CD4-positive, alpha-beta T cell (primary cell): ENCODE measurements around the gene ADA. TPM values are rescaled to one million over a fixed set of nuclear protein-coding genes. Genes with fewer than 3 reads are reported as not detected.

Source experiments
- ATAC-seq: fragments of 200-7000 bp; cut with Tn5 transposase; one replicate; pipeline ENCODE4 v1.10.0; 2022; ENCODE audit warnings: mild to moderate bottlenecking; ENCODE audit not compliant: poor library complexity
- CTCF ChIA-PET: fragments of 350-600 bp; sonication (Branson Sonifier 250); formaldehyde crosslinking; loops from one replicate; lab custom pipeline; 2021; ENCODE audit warnings: antibody characterized with exemption, inconsistent platforms; lab: Charles Lee
- POLR2A ChIA-PET: fragments of 350-600 bp; sonication (Branson Sonifier 250); formaldehyde crosslinking; loops from one replicate; lab custom pipeline; 2021; ENCODE audit warnings: antibody characterized with exemption, inconsistent platforms; lab: Charles Lee
- DNase-seq, 14 experiments: peaks; one replicate each; pipeline ENCODE4 v3.0.0-alpha.2; 2013 to 2020; ENCODE audit warnings: mixed read lengths in 2 of 14
- H3K27ac ChIP-seq, 2 donors: one replicate each; pipeline versions ENCODE4 v1.5.1 to v1.7.0; 2013; ENCODE audit warnings: low read length in 2 of 2, low read depth in 1 of 2, mild to moderate bottlenecking in 1 of 2
- H3K27me3 ChIP-seq, 2 experiments: 1 replicate in 1 of 2; 2 replicates in 1 of 2; pipeline versions ENCODE4 v1.6.1 to v1.7.0; 2013; ENCODE audit warnings: low read length in 2 of 2, control low read depth in 1 of 2, mild to moderate bottlenecking in 1 of 2, moderate library complexity in 1 of 2; ENCODE audit not compliant: insufficient read depth in 2 of 2, control insufficient read depth in 1 of 2
- H3K36me3 ChIP-seq: one replicate; pipeline ENCODE4 v1.6.1; 2013; ENCODE audit warnings: low read length, control low read depth; ENCODE audit not compliant: insufficient read depth
- H3K4me1 ChIP-seq: one replicate; pipeline ENCODE4 v1.6.1; 2013; ENCODE audit warnings: low read length, control low read depth; ENCODE audit not compliant: insufficient read depth
- H3K4me3 ChIP-seq: one replicate; pipeline ENCODE4 v1.5.1; 2013; ENCODE audit warnings: mild to moderate bottlenecking, low read length, moderate library complexity
- H3K9me3 ChIP-seq, 2 experiments: 1 replicate in 1 of 2; 2 replicates in 1 of 2; pipeline versions ENCODE4 v1.6.1 to v1.7.0; 2013; ENCODE audit warnings: low read length in 2 of 2, mild to moderate bottlenecking in 2 of 2, control low read depth in 1 of 2, moderate library complexity in 1 of 2; ENCODE audit not compliant: control insufficient read depth in 1 of 2, insufficient read depth in 1 of 2
- H3K27ac Mint-ChIP-seq: one replicate; pipeline ENCODE4 v1.8.0; 2020; ENCODE audit warnings: mixed read lengths
- H3K27me3 Mint-ChIP-seq: one replicate; pipeline ENCODE4 v1.8.0; 2021; ENCODE audit warnings: mixed read lengths
- H3K36me3 Mint-ChIP-seq: one replicate; pipeline ENCODE4 v1.8.0; 2021; ENCODE audit warnings: low read depth, mixed read lengths
- H3K4me1 Mint-ChIP-seq: one replicate; pipeline ENCODE4 v1.8.0; 2021; ENCODE audit warnings: low read depth, mixed read lengths
- H3K4me3 Mint-ChIP-seq: one replicate; pipeline ENCODE4 v1.8.0; 2020; ENCODE audit warnings: mild to moderate bottlenecking, mixed read lengths
- H3K9me3 Mint-ChIP-seq: one replicate; pipeline ENCODE4 v1.8.0; 2020; ENCODE audit warnings: mixed read lengths
- intact Hi-C, 2 experiments: fragments of 100-400 bp; cut with DNase I in 1 of 2; cut with micrococcal nuclease in 1 of 2; formaldehyde crosslinking; loops; one replicate each; pipeline versions ENCODE4 v1.15.1 to v1.9.0; 2023 to 2025; cut with DNase I, micrococcal nuclease
- total RNA-seq, 174 experiments: library from RNA in 2 of 174; stranded (reverse) in 2 of 174; gene quantifications; one replicate each; pipeline ENCODE4 v1.2.3 and lab custom pipeline; 2021 to 2026
- TF ChIP-seq, protein P1 (sequence below): fragments of 200-600 bp; IDR thresholded peaks from one replicate; pipeline ENCODE4 v1.8.0; 2022; ENCODE audit warnings: antibody characterized with exemption, mild to moderate bottlenecking

Gene ADA
- total RNA-seq, 2 experiments from 2014 or later, result 31.7 to 32.8 TPM

DNA sequence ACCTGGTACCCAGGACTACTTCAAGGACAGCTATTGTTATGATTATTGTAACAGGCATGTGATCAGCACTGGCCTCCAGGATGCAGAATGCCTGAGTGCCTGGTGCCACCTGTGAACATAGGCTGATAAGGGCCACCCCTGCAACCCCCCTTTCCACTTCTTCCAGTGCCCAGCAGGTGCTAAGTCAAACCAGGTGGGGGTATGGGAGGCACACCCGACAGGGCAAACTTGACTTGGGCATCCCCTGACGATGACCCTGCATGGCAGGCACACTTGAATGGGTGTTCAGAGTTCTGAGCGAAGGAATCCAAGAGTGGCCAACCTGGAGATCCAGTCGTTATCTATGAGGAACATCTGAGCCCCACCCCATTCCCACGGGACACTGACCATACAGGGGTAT lies 3.4 kb downstream of the ADA start:
- Histone ChIP-seq H3K27me3 (no peaks in the 10 kb centered on the region), H3K4me1 (peaks cover 86% of the 10 kb centered on the region), H3K9me3 (no peaks in the 10 kb centered on the region), H3K27ac (peak overlapping the region in 1 of 2 donors; percentile 75), H3K36me3 (no peaks in the 10 kb centered on the region), H3K4me3 (no peak overlapping the region)
- Mint-ChIP-seq H3K4me1 (peaks cover 83% of the 10 kb centered on the region), H3K27me3 (no peaks in the 10 kb centered on the region), H3K9me3 (no peaks in the 10 kb centered on the region), H3K36me3 (peaks cover 12% of the 10 kb centered on the region), H3K27ac (peak overlapping the region; percentile 91), H3K4me3 (peak overlapping the region; percentile 90)
- CTCF ChIA-PET, result interaction anchor here (1.1 kb wide), 1 partner anchor 35 kb away, joined by 5 read pairs; no protein-coding TSS in a partner anchor
- TF ChIP-seq, protein P1, sequence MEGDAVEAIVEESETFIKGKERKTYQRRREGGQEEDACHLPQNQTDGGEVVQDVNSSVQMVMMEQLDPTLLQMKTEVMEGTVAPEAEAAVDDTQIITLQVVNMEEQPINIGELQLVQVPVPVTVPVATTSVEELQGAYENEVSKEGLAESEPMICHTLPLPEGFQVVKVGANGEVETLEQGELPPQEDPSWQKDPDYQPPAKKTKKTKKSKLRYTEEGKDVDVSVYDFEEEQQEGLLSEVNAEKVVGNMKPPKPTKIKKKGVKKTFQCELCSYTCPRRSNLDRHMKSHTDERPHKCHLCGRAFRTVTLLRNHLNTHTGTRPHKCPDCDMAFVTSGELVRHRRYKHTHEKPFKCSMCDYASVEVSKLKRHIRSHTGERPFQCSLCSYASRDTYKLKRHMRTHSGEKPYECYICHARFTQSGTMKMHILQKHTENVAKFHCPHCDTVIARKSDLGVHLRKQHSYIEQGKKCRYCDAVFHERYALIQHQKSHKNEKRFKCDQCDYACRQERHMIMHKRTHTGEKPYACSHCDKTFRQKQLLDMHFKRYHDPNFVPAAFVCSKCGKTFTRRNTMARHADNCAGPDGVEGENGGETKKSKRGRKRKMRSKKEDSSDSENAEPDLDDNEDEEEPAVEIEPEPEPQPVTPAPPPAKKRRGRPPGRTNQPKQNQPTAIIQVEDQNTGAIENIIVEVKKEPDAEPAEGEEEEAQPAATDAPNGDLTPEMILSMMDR, result no peak
- intact Hi-C loops, result loop anchor here in 1 of 2 experiments (5.0 kb wide), 1 partner anchor 34 kb away; no protein-coding TSS in a partner anchor
- ATAC-seq (no peak), DNase-seq (no peak)
- POLR2A ChIA-PET, result interaction anchor here (0.7 to 5.6 kb wide), 4 partner anchors 23 to 38 kb away, joined by 4 to 27 read pairs (median 16); no protein-coding TSS in a partner anchor

- H3K27ac Mint-ChIP-seq, result peak overlapping the region; percentile 91
- intact Hi-C loops, result loop anchor here in 1 of 2 experiments (5.0 kb wide), 1 partner anchor 36 kb away; no protein-coding TSS in a partner anchor
- Histone ChIP-seq H3K27me3 (no peaks in the 10 kb centered on the region), H3K9me3 (no peaks in the 10 kb centered on the region), H3K4me3 (no peak overlapping the region), H3K27ac (peak overlapping the region; percentile 71 to 75), H3K4me1 (peaks cover 96% of the 10 kb centered on the region), H3K36me3 (no peaks in the 10 kb centered on the region)
- H3K9me3 Mint-ChIP-seq, result no peaks in the 10 kb centered on the region
- H3K4me1 Mint-ChIP-seq, result peaks cover 91% of the 10 kb centered on the region
- ChIA-PET POLR2A (interaction anchor here (1.0 to 2.0 kb wide), 4 partner anchors 8 to 37 kb away, joined by 3 to 7 read pairs (median 4); no protein-coding TSS in a partner anchor), CTCF (interaction anchor here (1.2 to 5.8 kb wide), 3 partner anchors 36 to 38 kb away, joined by 3 to 21 read pairs (median 5); no protein-coding TSS in a partner anchor)
- H3K27me3 Mint-ChIP-seq, result no peaks in the 10 kb centered on the region
- DNase-seq (peak in 4 of 14 experiments; percentile 36 to 67 (median 51)), ATAC-seq (no peak)
- TF ChIP-seq, protein P1, result no peak
- H3K4me3 Mint-ChIP-seq, result peak overlapping the region; percentile 70
- H3K36me3 Mint-ChIP-seq, result peaks cover 5% of the 10 kb centered on the region
Measured at GRCh38 chr20:44646641-44647274, 4.7 kb downstream of the ADA start.

GRCh38 chr20:44646023-44646640 lies 5.4 kb downstream of the ADA start:
- peaks cover 96% of the 10 kb centered on the region for H3K4me1 Mint-ChIP-seq
- Histone ChIP-seq H3K27me3 (no peaks in the 10 kb centered on the region), H3K9me3 (no peaks in the 10 kb centered on the region), H3K4me1 (peaks cover 100% of the 10 kb centered on the region), H3K36me3 (no peaks in the 10 kb centered on the region), H3K27ac (peak overlapping the region; percentile 71 to 75), H3K4me3 (no peak overlapping the region)
- peak overlapping the region; percentile 91 for H3K27ac Mint-ChIP-seq
- POLR2A ChIA-PET, result interaction anchor here (1.0 to 2.0 kb wide), 4 partner anchors 9 to 36 kb away, joined by 3 to 7 read pairs (median 4); no protein-coding TSS in a partner anchor
- no peaks in the 10 kb centered on the region for H3K27me3 Mint-ChIP-seq
- TF ChIP-seq, protein P1, result no peak
- H3K4me3 Mint-ChIP-seq, result peak overlapping the region; percentile 70
- H3K9me3 Mint-ChIP-seq, result no peaks in the 10 kb centered on the region
- ATAC-seq, result peak; percentile 12
- intact Hi-C loops, result loop anchor here in 1 of 2 experiments (5.0 kb wide), 1 partner anchor 36 kb away; no protein-coding TSS in a partner anchor
- CTCF ChIA-PET, result interaction anchor here (1.2 to 5.8 kb wide), 3 partner anchors 36 to 39 kb away, joined by 3 to 21 read pairs (median 5); no protein-coding TSS in a partner anchor
- peak in 6 of 14 experiments; percentile 15 to 63 (median 53) for DNase-seq
- peaks cover 8% of the 10 kb centered on the region for H3K36me3 Mint-ChIP-seq
